Measurements from ENCODE around the gene SMG6.
"Not testable (repeated sequence)": the region's sequence is repeated elsewhere in the genome, so short reads cannot be mapped to it uniquely, and the experiment has no call there.

The SMG6 gene

GRCh38 chr17:2174468-2175293 lies 128.9 kb downstream of the SMG6 start:
- DNase-seq: no peak

DNA sequence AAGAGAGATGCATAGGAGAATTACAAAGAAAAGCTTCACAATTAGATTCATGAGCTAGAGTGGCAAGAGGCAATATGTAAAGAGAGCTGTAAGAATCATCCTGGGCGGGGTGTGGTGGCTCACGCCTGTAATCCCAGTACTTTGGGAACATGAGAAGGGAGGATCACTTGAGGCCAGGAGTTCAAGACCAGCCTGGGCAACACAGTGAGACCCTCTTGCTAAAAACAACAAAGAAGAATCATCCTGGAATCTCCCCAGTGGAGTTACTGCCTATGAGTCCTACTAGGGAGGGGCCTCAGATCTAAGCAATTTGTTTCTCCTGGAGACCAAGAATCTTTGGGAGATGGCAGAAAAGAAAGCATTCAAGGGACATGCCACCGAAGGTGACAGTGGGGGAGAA lies 129.6 kb downstream of the SMG6 start:
- DNase-seq: no peak

DNA sequence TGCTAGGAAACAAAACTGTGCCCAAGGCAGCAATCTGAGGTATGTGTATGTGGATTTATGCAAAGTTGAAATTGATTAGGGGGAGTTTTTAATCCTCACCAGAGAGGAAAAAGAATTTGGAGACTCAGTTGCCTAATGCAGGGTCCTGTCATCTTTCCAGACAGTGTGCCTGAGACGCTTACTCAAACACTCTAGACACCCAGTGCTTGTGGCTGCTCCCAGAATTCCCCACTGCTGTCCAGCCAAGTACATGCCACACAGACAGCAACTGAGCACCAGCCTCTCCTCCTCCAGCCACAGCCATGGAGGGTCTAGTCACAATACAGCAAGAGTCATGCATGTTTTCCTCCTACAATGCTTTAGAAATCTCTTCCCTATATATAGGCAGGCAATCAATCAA lies 130.6 kb downstream of the SMG6 start:
- no peak for DNase-seq

GRCh38 chr17:2172077-2172851 lies 131.3 kb downstream of the SMG6 start:
- no peak for DNase-seq

- no peak for DNase-seq
Measured at GRCh38 chr17:2171702-2172076, 131.9 kb downstream of the SMG6 start.

DNA sequence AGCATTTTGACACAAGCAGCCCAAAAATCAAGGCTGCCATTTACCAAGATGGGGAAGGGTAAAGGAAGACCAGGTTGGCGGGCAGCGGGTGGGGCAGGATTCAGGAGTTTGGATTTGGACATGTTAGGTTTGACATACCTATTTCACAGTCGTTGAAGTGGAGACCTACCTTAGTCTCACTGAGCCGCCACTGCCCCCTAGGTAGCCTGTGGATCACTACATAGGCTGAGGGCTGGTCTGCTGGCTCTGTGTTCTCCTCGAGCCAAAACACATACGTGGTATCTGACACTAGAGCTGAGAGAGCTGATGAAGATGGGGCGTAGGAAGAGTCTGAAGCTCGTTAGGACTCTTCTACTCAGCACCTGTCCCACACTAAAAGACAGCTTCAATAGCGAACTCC lies 133.6 kb downstream of the SMG6 start:
- no peak for DNase-seq

DNA sequence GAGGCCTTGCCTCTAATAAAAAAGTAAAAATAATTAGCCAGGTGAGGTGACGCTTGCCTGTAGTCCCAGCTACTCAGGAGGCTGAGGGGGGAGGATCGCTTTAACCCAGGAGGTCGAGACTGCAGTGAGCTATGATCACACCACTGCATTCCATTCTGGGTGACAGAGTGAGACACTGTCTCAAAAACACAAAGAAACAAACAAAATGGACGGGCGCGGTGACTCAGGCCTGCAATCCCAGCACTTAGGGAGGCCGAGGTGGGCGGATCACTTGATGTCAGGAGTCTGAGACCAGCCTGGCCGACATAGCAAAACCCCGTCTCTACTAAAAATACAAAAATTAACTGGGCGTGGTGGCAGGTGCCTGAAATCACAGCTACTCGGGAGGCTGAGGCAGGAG lies 137.9 kb downstream of the SMG6 start:
- not testable (repeated sequence) for DNase-seq

DNA sequence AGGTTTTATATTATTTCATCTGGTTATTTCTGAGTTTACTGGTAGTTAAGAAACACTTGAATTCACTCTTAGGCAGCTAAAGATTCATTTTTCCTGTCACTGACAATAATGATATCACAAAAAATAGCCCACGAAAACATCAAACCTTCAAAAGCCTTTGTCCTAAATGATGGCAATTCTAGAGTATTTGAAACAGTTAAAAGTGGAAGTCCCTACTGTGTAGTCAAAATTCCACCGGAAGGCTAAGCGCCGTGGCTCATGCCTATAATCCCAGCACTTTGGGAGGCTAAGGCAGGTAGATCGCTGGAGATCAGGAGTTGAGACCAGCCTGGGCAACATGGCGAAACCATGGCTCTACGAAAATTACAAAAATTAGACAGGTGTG lies 145.2 kb downstream of the SMG6 start:
- no peak for DNase-seq

DNA sequence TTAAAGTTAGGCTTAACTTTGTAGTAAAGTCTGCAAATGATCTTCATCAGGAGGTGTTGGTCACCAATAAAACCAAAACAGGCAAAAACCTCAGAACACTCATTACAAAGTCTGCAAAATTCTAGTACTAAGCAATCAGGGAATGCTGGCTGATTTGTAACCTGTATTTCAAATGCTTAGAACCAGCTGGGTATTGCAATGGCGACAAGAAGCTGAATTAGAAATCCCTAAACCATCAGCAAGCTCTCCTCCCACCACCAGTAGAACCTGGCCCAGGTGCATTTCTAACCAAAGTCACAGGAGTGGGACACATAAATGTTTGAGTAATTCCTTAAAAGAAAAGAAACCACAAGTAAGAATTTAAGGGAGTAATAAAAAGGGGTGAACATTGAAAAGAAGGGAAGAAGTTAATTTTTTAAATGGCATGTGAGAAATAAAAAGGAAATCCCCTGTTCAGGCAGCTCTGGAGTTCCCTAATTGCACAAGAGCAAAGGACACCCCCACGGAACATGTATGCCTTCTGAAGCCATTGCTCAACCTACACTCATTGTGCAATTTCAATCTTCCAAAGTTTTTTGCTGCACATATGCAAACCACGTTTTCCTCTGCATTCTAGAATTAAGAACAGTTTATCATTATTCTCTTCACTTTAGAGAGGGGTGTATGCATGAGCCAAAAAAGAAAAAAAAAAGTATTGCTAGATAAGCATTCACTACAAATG lies 145.8 kb downstream of the SMG6 start:
- DNase-seq: no peak

DNA sequence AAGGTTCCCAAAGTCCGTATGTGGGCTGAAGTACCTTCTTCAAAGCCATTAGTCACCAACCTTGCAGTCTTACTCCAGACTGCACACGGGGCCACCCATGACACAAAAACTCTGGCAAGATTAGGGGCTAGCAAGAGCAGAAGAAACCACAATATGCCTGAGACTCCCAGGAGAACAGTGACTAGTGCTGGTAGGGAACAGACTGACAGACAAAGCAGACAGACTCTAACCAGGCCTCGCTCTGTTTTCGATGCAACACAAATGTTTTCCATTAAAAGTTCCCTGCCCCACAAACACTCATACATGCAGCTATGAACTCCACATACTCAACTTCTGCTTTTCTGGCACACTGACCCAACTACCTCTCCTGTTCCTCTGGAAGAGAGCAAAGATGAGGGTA lies 146.5 kb downstream of the SMG6 start:
- DNase-seq: no peak

DNA sequence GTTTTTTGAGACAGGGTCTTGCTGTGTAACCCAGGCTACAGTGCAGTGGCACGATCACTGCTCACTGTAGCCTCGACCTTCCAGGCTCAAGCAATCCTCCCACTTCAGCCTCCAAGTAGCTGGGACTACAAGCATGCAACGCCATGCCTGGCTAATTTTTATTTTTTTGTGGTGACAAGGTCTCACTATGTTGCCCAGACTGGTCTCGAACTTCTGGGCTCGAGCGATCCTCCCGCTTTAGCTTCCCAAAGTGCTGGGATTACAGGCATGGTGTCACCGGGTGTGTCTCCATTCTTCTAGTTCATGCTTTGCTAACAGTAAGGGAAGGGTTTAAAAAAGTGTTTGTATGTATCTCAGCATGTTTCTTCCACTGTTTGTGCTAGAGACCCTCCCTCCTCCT lies 146.9 kb downstream of the SMG6 start:
- no peak for DNase-seq

DNA sequence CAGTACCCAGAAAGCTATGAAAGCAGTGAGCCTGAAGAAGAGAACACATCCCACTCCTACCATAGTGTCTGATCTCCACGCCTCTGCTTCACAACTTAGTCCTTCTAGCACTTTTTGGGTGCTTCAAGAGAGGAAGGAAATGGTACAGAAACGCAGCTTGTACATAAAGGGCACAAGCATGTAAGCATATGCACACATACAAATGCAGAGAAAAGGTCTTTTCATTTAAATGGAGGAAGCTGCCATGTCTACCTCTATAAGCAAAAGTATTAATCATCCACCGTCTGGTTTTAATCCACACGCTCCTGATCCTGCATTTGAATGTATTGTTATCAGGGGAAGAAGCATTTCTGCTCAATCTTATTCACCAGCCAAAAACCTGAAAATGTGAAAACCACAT lies 148.0 kb downstream of the SMG6 start:
- DNase-seq: no peak

- no peak for DNase-seq
Measured at GRCh38 chr17:2151358-2152033, 152.1 kb downstream of the SMG6 start.

GRCh38 chr17:2150806-2151205 lies 152.8 kb downstream of the SMG6 start:
- DNase-seq: no peak

DNA sequence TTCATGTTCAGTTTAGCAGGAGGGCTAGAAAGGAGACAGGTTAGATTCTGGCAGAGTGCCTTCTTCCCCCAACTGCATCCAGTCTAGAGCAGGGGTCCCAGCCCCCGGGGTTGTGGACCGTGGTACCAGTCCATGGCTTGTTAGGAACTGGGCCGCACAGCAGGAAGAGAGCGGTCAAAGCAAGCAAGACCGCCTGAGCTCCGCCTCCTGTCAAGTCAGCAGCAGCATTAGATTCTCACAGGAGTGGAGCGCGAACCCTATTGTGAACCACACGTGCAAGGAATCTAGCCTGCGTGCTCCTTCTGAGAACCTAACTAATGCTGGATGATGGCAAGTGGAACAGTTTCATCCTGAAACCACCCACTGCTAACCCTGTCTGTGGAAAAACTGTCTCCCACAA lies 153.7 kb downstream of the SMG6 start:
- no peak for DNase-seq

GRCh38 chr17:2146132-2146871 lies 157.3 kb downstream of the SMG6 start:
- DNase-seq: peak; percentile 28

DNA sequence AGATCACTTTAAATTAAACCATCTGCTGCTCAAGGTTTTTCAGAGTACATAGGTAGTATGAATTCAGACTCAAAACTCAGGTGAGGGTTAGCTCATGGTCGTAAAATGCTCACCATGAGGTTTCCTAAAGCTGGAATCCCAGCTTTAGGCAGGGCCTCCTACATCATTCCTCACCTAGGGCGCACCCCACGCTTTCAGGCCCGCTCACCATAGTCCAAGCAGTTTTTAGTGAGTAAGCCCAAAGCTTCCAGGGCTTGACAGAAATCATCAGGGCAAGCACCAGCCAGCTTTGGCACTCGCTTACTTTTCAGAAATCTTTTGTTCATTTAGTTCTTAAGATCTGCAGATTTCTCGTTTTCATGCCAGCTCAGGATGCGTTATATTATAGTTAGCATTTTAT lies 158.9 kb downstream of the SMG6 start:
- DNase-seq: no peak

DNA sequence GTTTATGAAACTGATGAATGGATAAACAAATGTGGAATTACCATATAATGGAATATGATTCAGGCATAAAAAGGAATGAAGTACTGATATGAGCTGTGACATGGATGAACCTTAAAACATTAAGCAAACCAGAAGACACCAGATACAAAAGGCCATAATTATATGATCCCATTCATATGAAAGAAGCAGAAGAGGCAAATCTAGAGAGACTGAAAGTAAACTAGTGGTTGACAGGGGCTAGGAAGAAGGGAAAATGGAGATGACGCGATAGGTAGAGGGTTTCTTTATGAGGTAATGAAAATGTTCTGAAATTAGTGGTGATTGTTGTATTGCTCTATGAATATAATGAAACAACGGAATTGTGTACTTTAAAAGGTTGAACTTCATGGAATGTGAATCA lies 160.3 kb downstream of the SMG6 start:
- no peak for DNase-seq

DNA sequence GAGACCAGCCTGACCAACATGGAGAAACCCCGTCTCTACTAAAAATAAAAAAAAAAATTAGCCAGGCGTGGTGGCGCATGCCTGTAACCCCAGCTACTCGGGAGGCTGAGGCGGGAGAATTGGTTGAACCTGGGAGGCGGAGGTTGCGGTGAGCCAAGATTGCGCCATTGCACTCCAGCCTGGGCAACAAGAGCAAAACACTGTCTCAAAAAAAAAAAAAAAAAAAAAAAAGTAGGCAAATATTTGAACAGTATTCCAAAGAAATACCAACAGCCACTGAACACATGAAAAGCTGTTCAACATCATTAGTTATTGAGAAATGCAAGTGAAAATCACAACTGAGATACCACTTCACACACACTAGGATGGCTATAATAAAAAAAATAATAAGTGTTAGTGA lies 160.9 kb downstream of the SMG6 start:
- DNase-seq: not testable (repeated sequence)

DNA sequence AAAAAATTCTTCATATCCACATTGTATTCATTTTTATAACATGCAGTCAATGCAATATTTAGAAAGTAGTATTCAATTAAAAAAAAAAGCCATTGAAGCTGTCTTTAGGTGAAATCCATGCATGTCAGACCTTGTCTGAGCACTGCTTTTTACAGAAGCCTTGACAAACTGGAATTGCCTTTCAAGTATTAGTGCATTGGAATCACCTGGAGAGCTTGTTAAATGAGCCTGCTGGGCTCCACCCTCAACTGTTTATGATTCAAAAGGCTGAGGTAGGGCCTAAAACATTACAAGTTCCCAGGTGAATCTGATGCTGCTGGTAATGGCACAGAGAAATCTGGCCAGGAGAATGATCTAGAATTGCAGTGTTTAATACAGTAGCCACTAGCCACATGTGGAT lies 162.9 kb downstream of the SMG6 start:
- DNase-seq: no peak

DNA sequence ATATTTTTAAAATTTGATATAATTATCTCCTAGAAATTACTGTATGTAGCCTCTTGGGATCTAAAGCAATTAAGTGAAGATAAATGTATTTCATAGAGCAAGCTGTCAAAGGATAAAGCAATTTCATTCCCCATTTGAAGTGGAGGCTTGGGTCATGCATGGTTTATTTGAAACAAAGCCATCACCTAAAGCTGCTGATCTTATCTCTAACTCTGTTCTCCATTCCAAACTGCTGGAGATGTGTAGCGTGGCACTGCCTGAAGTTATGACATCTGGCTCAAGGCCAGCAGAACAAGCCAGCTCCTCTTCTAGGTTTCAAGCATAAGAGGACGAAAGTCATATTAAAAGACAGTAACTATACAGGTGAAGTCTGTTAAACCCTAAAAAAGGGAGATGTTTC lies 164.8 kb downstream of the SMG6 start:
- DNase-seq: no peak

DNA sequence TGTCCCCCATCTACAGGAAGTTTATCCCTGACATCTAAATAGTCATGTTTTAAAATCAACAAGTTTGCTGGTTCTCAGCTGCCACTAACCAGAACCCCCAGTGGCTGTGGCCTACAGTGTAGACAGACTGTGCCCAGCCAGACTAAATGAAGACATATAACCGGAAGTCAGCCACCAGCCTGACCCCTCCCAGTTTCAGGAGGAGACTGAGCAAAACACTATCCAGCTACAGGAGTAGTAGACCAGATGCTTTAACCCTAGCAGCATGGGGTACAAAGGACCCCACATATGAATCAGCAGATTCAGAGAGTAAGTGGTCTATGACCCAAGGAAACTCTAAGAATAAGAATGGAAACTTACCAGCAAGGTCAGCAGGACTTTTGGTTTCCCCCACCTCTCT lies 165.3 kb downstream of the SMG6 start:
- peak; percentile 3 for DNase-seq
